ENCODE measurements around the gene ACAD10. TPM values are rescaled to one million over a fixed set of nuclear protein-coding genes. Genes with fewer than 3 reads are reported as not detected.
A peak's percentile ranks its signal among the peaks of the same experiment; 100 is the strongest.

Gene ACAD10
- total and polyA plus RNA-seq, 2 of the 13 experiments (the other 11 are each of a cell fraction or from before 2014, with no cell fraction given) = 15.2 to 16.3 TPM

DNA sequence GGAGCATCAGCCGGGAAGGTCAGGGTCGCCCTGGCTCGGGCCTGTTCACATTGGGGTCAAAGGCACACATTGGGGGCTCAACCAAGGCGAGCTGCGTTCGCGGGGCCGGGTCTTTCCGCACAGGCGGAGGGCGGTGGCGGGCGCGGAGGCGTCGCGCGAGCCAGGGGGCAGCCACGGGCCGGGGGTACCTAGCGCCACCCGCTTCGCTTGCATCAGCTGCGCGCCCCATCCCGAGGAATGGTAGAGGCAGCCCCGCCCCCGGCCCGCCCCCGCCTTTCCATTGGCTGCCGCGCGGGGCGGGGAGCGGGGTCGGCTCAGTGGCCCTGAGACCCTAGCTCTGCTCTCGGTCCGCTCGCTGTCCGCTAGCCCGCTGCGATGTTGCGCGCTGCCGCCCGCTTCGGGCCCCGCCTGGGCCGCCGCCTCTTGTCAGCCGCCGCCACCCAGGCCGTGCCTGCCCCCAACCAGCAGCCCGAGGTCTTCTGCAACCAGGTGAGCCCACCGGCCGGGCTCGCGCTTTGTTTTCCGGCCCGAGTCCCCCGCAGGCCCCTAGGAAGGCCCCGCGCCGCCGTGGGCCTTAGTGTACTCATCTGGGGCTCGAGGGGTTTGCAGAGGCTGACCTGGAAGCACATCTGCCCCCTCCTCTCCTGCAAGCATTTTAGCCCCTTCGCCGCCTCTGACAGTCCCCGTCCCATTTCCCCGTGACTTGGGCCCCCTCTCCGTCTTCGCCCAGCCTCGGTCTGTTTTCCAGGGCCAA, 80.9 kb downstream of the ACAD10 start, which contains the start of gene ALDH2 (continued):
- peak; percentile 35; the same call in 1 of the 2 replicates for TF ChIP-seq ZNF749 (CRISPR knock-in tag; IDR thresholded peaks at IDR 0.05; ENCODE audit: borderline replicate concordance)
- TF ChIP-seq HNRNPL (IDR thresholded peaks at IDR 0.05; ENCODE audit: low read depth, low read length) = no peak
- TF ChIP-seq ZBTB43 (CRISPR knock-in tag; conservative IDR thresholded peaks at IDR 0.05) = 0 out of 2 replicates have a peak, but pooled peaks have one; percentile 23
- peak; percentile 68; the same call in 1 of the 2 replicates for TF ChIP-seq ZNF761 (CRISPR knock-in tag; conservative IDR thresholded peaks at IDR 0.05)
- no peak for TF ChIP-seq PAX8 (CRISPR knock-in tag; IDR thresholded peaks at IDR 0.05; ENCODE audit: borderline replicate concordance)
- TF ChIP-seq FLYWCH1 (CRISPR knock-in tag; IDR thresholded peaks at IDR 0.05) = no peak; the same call in 1 of the 2 replicates
- TF ChIP-seq ZNF143 (CRISPR knock-in tag; IDR thresholded peaks at IDR 0.05) = no peak
- TF ChIP-seq SMAD3 (CRISPR knock-in tag; IDR thresholded peaks at IDR 0.05) = no peak
- no peak for TF ChIP-seq ZKSCAN8 (CRISPR knock-in tag; IDR thresholded peaks at IDR 0.05; ENCODE audit: borderline replicate concordance)
- no peak for TF ChIP-seq RNF2 (conservative IDR thresholded peaks at IDR 0.05; ENCODE audit: low read depth)
- no peak for TF ChIP-seq HOXA7 (CRISPR knock-in tag; IDR thresholded peaks at IDR 0.05)
- no peak for TF ChIP-seq ZNF260 (CRISPR knock-in tag; IDR thresholded peaks at IDR 0.05; ENCODE audit: borderline replicate concordance, low read depth)
- TF ChIP-seq NFIB (CRISPR knock-in tag; IDR thresholded peaks at IDR 0.05; ENCODE audit: borderline replicate concordance) = no peak
- TF ChIP-seq ZNF251 (CRISPR knock-in tag; IDR thresholded peaks at IDR 0.05) = no peak
- TF ChIP-seq HOXA9 (CRISPR knock-in tag; IDR thresholded peaks at IDR 0.05; ENCODE audit: borderline replicate concordance) = peak; percentile 84; the same call in 1 of the 2 replicates
- TF ChIP-seq HMG20A (CRISPR knock-in tag; IDR thresholded peaks at IDR 0.05; ENCODE audit: borderline replicate concordance) = no peak
- no peak for TF ChIP-seq NFE2L1 (CRISPR knock-in tag; IDR thresholded peaks at IDR 0.05; ENCODE audit: borderline replicate concordance)
- no peak; the same call in 1 of the 2 replicates for TF ChIP-seq ZNF746 (CRISPR knock-in tag; IDR thresholded peaks at IDR 0.05)
- TF ChIP-seq SP5 (CRISPR knock-in tag; IDR thresholded peaks at IDR 0.05; ENCODE audit: borderline replicate concordance, low read depth) = peak; percentile 66
- TF ChIP-seq MLLT10 (CRISPR knock-in tag; IDR thresholded peaks at IDR 0.05) = no peak
- no peak; the same call in 1 of the 2 replicates for TF ChIP-seq MTF2 (CRISPR knock-in tag; IDR thresholded peaks at IDR 0.05; ENCODE audit: borderline replicate concordance)
- no peak for TF ChIP-seq MATR3 (CRISPR knock-in tag; IDR thresholded peaks at IDR 0.05)
- TF ChIP-seq, protein P1, sequence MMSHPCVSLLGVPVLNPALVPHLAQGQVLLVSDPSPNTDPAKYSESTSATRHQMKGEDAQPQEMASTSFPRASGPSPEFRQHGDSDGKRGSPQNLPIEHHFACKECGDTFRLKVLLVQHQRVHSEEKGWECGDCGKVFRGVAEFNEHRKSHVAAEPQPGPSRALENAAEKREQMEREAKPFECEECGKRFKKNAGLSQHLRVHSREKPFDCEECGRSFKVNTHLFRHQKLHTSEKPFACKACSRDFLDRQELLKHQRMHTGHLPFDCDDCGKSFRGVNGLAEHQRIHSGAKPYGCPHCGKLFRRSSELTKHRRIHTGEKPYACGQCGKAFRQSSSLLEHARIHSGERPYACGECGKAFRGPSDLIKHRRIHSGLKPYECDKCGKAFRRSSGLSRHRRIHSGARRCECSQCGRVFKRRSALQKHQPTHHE (CRISPR knock-in tag; IDR thresholded peaks at IDR 0.05; ENCODE audit: borderline replicate concordance) = no peak
- TF ChIP-seq IKZF1 (IDR thresholded peaks at IDR 0.05) = no peak
- 0 out of 2 replicates have a peak, but pooled peaks have one; percentile 43 for TF ChIP-seq ZBTB10 (CRISPR knock-in tag; IDR thresholded peaks at IDR 0.05; ENCODE audit: borderline replicate concordance)
- no peak for TF ChIP-seq PRMT3 (CRISPR knock-in tag; IDR thresholded peaks at IDR 0.05; ENCODE audit: borderline replicate concordance, low read depth)
- peak; percentile 73 for TF ChIP-seq POLR2AphosphoS5 (IDR thresholded peaks at IDR 0.05; ENCODE audit: low read depth, low read length)

All from HepG2 (cell line).